DOHH2 (cell line): Measurements from ENCODE around the gene TCERG1L.

ENCODE experiments used
- EZH2phosphoT487 ChIP-seq: fragments of 200-600 bp; sonication (generic); IDR thresholded peaks from 2 replicates; pipeline ENCODE4 v1.6.1; 2017; ENCODE audit warnings: borderline replicate concordance, mild to moderate bottlenecking, antibody characterized with exemption, low read length, moderate library complexity, mixed read lengths
- TF ChIP-seq, protein P1 (sequence below): fragments of 200-600 bp; sonication (generic); IDR thresholded peaks from one replicate; pipeline ENCODE4 v1.5.1; 2014; ENCODE audit warnings: antibody characterized with exemption, mild to moderate bottlenecking, low read depth, low read length; ENCODE audit not compliant: poor library complexity, severe bottlenecking

DNA sequence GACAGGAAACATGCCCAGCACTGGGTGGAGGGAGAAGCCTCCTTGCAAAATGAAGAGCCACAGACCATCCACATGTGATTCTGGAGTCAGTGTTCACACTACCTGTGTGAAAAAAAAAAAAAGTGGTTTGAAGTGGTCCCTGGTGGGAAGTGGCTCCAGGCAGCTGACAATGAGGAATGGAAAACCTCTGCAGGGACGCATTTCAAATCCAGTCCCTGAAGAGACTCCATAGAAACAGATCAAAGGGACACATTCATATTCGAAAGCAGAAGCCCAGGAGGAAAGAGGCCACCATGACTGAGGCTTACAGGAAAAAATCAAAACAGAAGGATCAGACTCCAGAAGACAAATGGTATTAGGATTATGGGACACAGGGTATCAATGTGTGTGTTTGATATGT, 11.5 kb upstream of the TCERG1L start:
- TF ChIP-seq, protein P1, sequence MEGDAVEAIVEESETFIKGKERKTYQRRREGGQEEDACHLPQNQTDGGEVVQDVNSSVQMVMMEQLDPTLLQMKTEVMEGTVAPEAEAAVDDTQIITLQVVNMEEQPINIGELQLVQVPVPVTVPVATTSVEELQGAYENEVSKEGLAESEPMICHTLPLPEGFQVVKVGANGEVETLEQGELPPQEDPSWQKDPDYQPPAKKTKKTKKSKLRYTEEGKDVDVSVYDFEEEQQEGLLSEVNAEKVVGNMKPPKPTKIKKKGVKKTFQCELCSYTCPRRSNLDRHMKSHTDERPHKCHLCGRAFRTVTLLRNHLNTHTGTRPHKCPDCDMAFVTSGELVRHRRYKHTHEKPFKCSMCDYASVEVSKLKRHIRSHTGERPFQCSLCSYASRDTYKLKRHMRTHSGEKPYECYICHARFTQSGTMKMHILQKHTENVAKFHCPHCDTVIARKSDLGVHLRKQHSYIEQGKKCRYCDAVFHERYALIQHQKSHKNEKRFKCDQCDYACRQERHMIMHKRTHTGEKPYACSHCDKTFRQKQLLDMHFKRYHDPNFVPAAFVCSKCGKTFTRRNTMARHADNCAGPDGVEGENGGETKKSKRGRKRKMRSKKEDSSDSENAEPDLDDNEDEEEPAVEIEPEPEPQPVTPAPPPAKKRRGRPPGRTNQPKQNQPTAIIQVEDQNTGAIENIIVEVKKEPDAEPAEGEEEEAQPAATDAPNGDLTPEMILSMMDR = no peak
- TF ChIP-seq EZH2phosphoT487 = no peak
